Activated gamma-delta T cell treated with Interleukin-2 at 50 U/mL for 16 hours (primary cell): ENCODE data around the gene ZFP36.
"Not testable (repeated sequence)": the region's sequence is repeated elsewhere in the genome, so short reads cannot be mapped to it uniquely, and the experiment has no call there.

ENCODE experiments used
- DNase-seq: peaks from one replicate; pipeline ENCODE4 v3.0.0-alpha.2; 2020

Gene ZFP36

GRCh38 chr19:39449116-39449797, 42.6 kb downstream of the ZFP36 start:
- no peak for DNase-seq

- DNase-seq = not testable (repeated sequence)
These were observed 44.6 kb downstream of the ZFP36 start for GRCh38 chr19:39451257-39451656.
